ENCODE results near the gene MAML3. TPM values are rescaled to one million over a fixed set of nuclear protein-coding genes. Genes with fewer than 3 reads are reported as not detected.

Gene MAML3
- total RNA-seq, 4 donors from 2014 or later, result 18.2 to 42.7 (median 28.6) TPM

GRCh38 chr4:139715746-139716391 lies 438.1 kb downstream of the MAML3 start:
- no peak overlapping the region for H3K27ac ChIP-seq
- no peak overlapping the region for H3K4me3 ChIP-seq
- peaks cover 28% of the 10 kb centered on the region for H3K36me3 ChIP-seq
- WGBS, result 86% methylated on average over 9 of the region's 9 CpGs
- H3K9me3 ChIP-seq, result no peaks in the 10 kb centered on the region
- TF ChIP-seq POLR2AphosphoS5 (IDR thresholded peaks at IDR 0.05) (no peak), EP300 (IDR thresholded peaks at IDR 0.05) (no peak), CTCF (IDR thresholded peaks at IDR 0.05) (no peak), POLR2A (IDR thresholded peaks at IDR 0.05) (no peak)
- H3K27me3 ChIP-seq, result no peaks in the 10 kb centered on the region
- no peak for DNase-seq (ENCODE audit: low spot score in 2 of 2)
- H3K4me1 ChIP-seq, result no peaks in the 10 kb centered on the region

GRCh38 chr4:139712882-139713281 lies 441.1 kb downstream of the MAML3 start:
- Histone ChIP-seq H3K27ac (no peak overlapping the region), H3K9me3 (no peaks in the 10 kb centered on the region), H3K4me3 (no peak overlapping the region), H3K27me3 (no peaks in the 10 kb centered on the region), H3K36me3 (peaks cover 6% of the 10 kb centered on the region), H3K4me1 (no peaks in the 10 kb centered on the region)
- TF ChIP-seq POLR2AphosphoS5 (IDR thresholded peaks at IDR 0.05), result no peak
- no peak for TF ChIP-seq POLR2A (IDR thresholded peaks at IDR 0.05)
- TF ChIP-seq EP300 (IDR thresholded peaks at IDR 0.05), result no peak
- TF ChIP-seq CTCF (IDR thresholded peaks at IDR 0.05), result no peak
- no peak for DNase-seq (ENCODE audit: low spot score in 2 of 2)
- 76% methylated on average over 2 of the region's 2 CpGs for WGBS

GRCh38 chr4:139711461-139711860 lies 442.5 kb downstream of the MAML3 start:
- H3K9me3 ChIP-seq, result no peaks in the 10 kb centered on the region
- 72% methylated on average over 4 of the region's 4 CpGs for WGBS
- no peak for DNase-seq (ENCODE audit: low spot score in 2 of 2)
- H3K4me3 ChIP-seq, result no peak overlapping the region
- H3K36me3 ChIP-seq, result no peaks in the 10 kb centered on the region
- TF ChIP-seq POLR2A (IDR thresholded peaks at IDR 0.05) (no peak), CTCF (IDR thresholded peaks at IDR 0.05) (no peak), POLR2AphosphoS5 (IDR thresholded peaks at IDR 0.05) (no peak), EP300 (IDR thresholded peaks at IDR 0.05) (no peak)
- H3K4me1 ChIP-seq, result no peaks in the 10 kb centered on the region
- H3K27ac ChIP-seq, result no peak overlapping the region
- H3K27me3 ChIP-seq, result no peaks in the 10 kb centered on the region

GRCh38 chr4:139710073-139710472 lies 443.9 kb downstream of the MAML3 start:
- 85% methylated on average over 2 of the region's 2 CpGs for WGBS
- TF ChIP-seq POLR2A (IDR thresholded peaks at IDR 0.05) (no peak), EP300 (IDR thresholded peaks at IDR 0.05) (no peak), POLR2AphosphoS5 (IDR thresholded peaks at IDR 0.05) (no peak), CTCF (IDR thresholded peaks at IDR 0.05) (no peak)

GRCh38 chr4:139709660-139710059 lies 444.3 kb downstream of the MAML3 start:
- no peak overlapping the region for H3K4me3 ChIP-seq
- no peak for DNase-seq (ENCODE audit: low spot score in 2 of 2)
- H3K27me3 ChIP-seq, result no peaks in the 10 kb centered on the region
- no peaks in the 10 kb centered on the region for H3K9me3 ChIP-seq
- H3K36me3 ChIP-seq, result peaks cover 6% of the 10 kb centered on the region
- no peak overlapping the region for H3K27ac ChIP-seq
- no peak for TF ChIP-seq CTCF (IDR thresholded peaks at IDR 0.05)
- TF ChIP-seq POLR2AphosphoS5 (IDR thresholded peaks at IDR 0.05), result no peak
- no peak for TF ChIP-seq POLR2A (IDR thresholded peaks at IDR 0.05)
- no peak for TF ChIP-seq EP300 (IDR thresholded peaks at IDR 0.05)
- 93% methylated on average over 1 of the region's 1 CpG for WGBS
- H3K4me1 ChIP-seq, result no peaks in the 10 kb centered on the region

More at GRCh38 chr4:139710073-139710472, 443.9 kb downstream of the MAML3 start:
- H3K36me3 ChIP-seq, result peaks cover 2% of the 10 kb centered on the region
- H3K27me3 ChIP-seq, result no peaks in the 10 kb centered on the region
- H3K27ac ChIP-seq, result no peak overlapping the region
- no peak for DNase-seq (ENCODE audit: low spot score in 2 of 2)
- H3K4me1 ChIP-seq, result no peaks in the 10 kb centered on the region
- H3K4me3 ChIP-seq, result no peak overlapping the region
- no peaks in the 10 kb centered on the region for H3K9me3 ChIP-seq

Data from suprapubic skin (tissue), 4 donors.